H9 (cell line): ENCODE data around the gene SMIM3. TPM values are rescaled to one million over a fixed set of nuclear protein-coding genes. Genes with fewer than 3 reads are reported as not detected.

Source experiments
- DNase-seq: peaks from one replicate; pipeline ENCODE4 v3.0.0-alpha.2; 2017
- H2AFZ ChIP-seq: one replicate; pipeline ENCODE4 v1.6.1; 2013; ENCODE audit warnings: mild to moderate bottlenecking, low read length, control low read depth, moderate library complexity
- H2AK5ac ChIP-seq: 2 replicates; pipeline ENCODE4 v1.6.1; 2013; ENCODE audit warnings: low read length, control low read depth, mixed read lengths; ENCODE audit not compliant: insufficient read length
- H2BK120ac ChIP-seq: one replicate; pipeline ENCODE4 v1.6.1; 2013; ENCODE audit warnings: low read depth, mild to moderate bottlenecking, low read length, control low read depth, inconsistent platforms; ENCODE audit not compliant: poor library complexity, severe bottlenecking
- H2BK12ac ChIP-seq: 2 replicates; pipeline ENCODE4 v1.6.1; 2013; ENCODE audit warnings: low read length, control low read depth, mixed read lengths, low read depth; ENCODE audit not compliant: insufficient read length
- H2BK15ac ChIP-seq: 2 replicates; pipeline ENCODE4 v1.6.1; 2013; ENCODE audit warnings: low read depth, low read length, control low read depth
- H2BK20ac ChIP-seq: one replicate; pipeline ENCODE4 v1.6.1; 2013; ENCODE audit warnings: low read depth, mild to moderate bottlenecking, low read length, control low read depth, inconsistent platforms; ENCODE audit not compliant: poor library complexity, severe bottlenecking
- H2BK5ac ChIP-seq: 2 replicates; pipeline ENCODE4 v1.6.1; 2013; ENCODE audit warnings: low read length, control low read depth, mixed read lengths; ENCODE audit not compliant: insufficient read length
- H3K14ac ChIP-seq: 2 replicates; pipeline ENCODE4 v1.6.1; 2013; ENCODE audit warnings: low read length, control low read depth; ENCODE audit not compliant: insufficient read depth
- H3K18ac ChIP-seq: 2 replicates; pipeline ENCODE4 v1.6.1; 2013; ENCODE audit warnings: low read depth, mild to moderate bottlenecking, mixed read lengths, low read length, control low read depth; ENCODE audit not compliant: insufficient read length
- H3K23ac ChIP-seq: 2 replicates; pipeline ENCODE4 v1.6.1; 2013; ENCODE audit warnings: low read length, control low read depth, mixed read lengths, low read depth; ENCODE audit not compliant: insufficient read length
- H3K23me2 ChIP-seq: 2 replicates; pipeline ENCODE4 v1.6.1; 2013; ENCODE audit warnings: low read depth, mild to moderate bottlenecking, mixed read lengths, low read length, control low read depth; ENCODE audit not compliant: insufficient read length, poor library complexity, severe bottlenecking
- H3K27ac ChIP-seq: 2 replicates; pipeline ENCODE4 v1.5.1; 2013; ENCODE audit warnings: low read length, control low read depth, mixed read lengths, low read depth; ENCODE audit not compliant: insufficient read length
- H3K27me3 ChIP-seq: 2 replicates; pipeline ENCODE4 v1.6.1; 2013; ENCODE audit warnings: low read length, control low read depth, inconsistent platforms; ENCODE audit not compliant: insufficient read depth
- H3K4ac ChIP-seq: 2 replicates; pipeline ENCODE4 v1.6.1; 2013; ENCODE audit warnings: low read depth, mild to moderate bottlenecking, control low read depth, inconsistent platforms, low read length, moderate library complexity
- H3K4me1 ChIP-seq: 2 replicates; pipeline ENCODE4 v1.6.1; 2013; ENCODE audit warnings: low read length, control low read depth, inconsistent platforms; ENCODE audit not compliant: insufficient read depth
- H3K4me2 ChIP-seq: 2 replicates; pipeline ENCODE4 v1.6.1; 2013; ENCODE audit warnings: low read length, control low read depth, mixed read lengths; ENCODE audit not compliant: insufficient read length, insufficient read depth
- H3K56ac ChIP-seq: 2 replicates; pipeline ENCODE4 v1.6.1; 2013; ENCODE audit warnings: low read depth, mild to moderate bottlenecking, mixed read lengths, low read length, control low read depth; ENCODE audit not compliant: insufficient read length
- H3K79me1 ChIP-seq: 2 replicates; pipeline ENCODE4 v1.6.1; 2013; ENCODE audit warnings: low read depth, mild to moderate bottlenecking, moderate library complexity, low read length, control low read depth, inconsistent platforms; ENCODE audit not compliant: insufficient read depth, poor library complexity, severe bottlenecking
- H3K79me2 ChIP-seq: 2 replicates; pipeline ENCODE4 v1.6.1; 2013; ENCODE audit warnings: low read length, control low read depth, inconsistent platforms; ENCODE audit not compliant: insufficient read depth
- H3K9ac ChIP-seq: 2 replicates; pipeline ENCODE4 v1.6.1; 2013; ENCODE audit warnings: low read length, control low read depth, mixed read lengths; ENCODE audit not compliant: insufficient read length; ENCODE audit errors: extremely low read depth
- H3K9me3 ChIP-seq: one replicate; pipeline ENCODE4 v1.6.1; 2013; ENCODE audit warnings: low read depth, low read length, inconsistent platforms; ENCODE audit not compliant: control insufficient read depth
- H3T11ph ChIP-seq: one replicate; pipeline ENCODE4 v1.6.1; 2013; ENCODE audit warnings: mild to moderate bottlenecking, low read length, control low read depth, inconsistent platforms
- H4K20me1 ChIP-seq: one replicate; pipeline ENCODE4 v1.6.1; 2013; ENCODE audit not compliant: control insufficient read depth, insufficient read length, insufficient read depth
- H4K5ac ChIP-seq: 2 replicates; pipeline ENCODE4 v1.6.1; 2013; ENCODE audit warnings: low read depth, mild to moderate bottlenecking, mixed read lengths, low read length, control low read depth; ENCODE audit not compliant: insufficient read length
- H4K8ac ChIP-seq: replicated peaks from 2 replicates; pipeline ENCODE4 v1.6.1; 2013; ENCODE audit warnings: low read length, control low read depth, mixed read lengths, low read depth; ENCODE audit not compliant: insufficient read length
- H4K91ac ChIP-seq: 2 replicates; pipeline ENCODE4 v1.6.1; 2013; ENCODE audit warnings: low read depth, mild to moderate bottlenecking, moderate library complexity, mixed read lengths, low read length, control low read depth; ENCODE audit not compliant: insufficient read length
- H3K27ac Mint-ChIP-seq, 3 experiments: 2 replicates in 2 of 3; 3 replicates in 1 of 3; pipeline ENCODE4 v1.8.0; 2020 to 2021; ENCODE audit warnings: mixed read lengths in 3 of 3, mild to moderate bottlenecking in 1 of 3, moderate library complexity in 1 of 3
- H3K27me3 Mint-ChIP-seq: 2 replicates; pipeline ENCODE4 v1.8.0; 2021; ENCODE audit warnings: low read depth, mild to moderate bottlenecking, moderate library complexity, mixed read lengths
- H3K36me3 Mint-ChIP-seq, 3 experiments: 2 replicates in 2 of 3; 3 replicates in 1 of 3; pipeline ENCODE4 v1.8.0; 2020 to 2021; ENCODE audit warnings: low read depth in 3 of 3, mixed read lengths in 3 of 3; ENCODE audit not compliant: insufficient read depth in 1 of 3
- H3K4me1 Mint-ChIP-seq, 2 experiments: 2 replicates each; pipeline ENCODE4 v1.8.0; 2020; ENCODE audit warnings: mixed read lengths in 2 of 2
- H3K4me3 Mint-ChIP-seq, 2 experiments: 2 replicates in 1 of 2; 3 replicates in 1 of 2; pipeline ENCODE4 v1.8.0; 2020 to 2021; ENCODE audit warnings: mild to moderate bottlenecking in 2 of 2, mixed read lengths in 2 of 2, moderate library complexity in 1 of 2
- H3K9me3 Mint-ChIP-seq, 2 experiments: 2 replicates in 1 of 2; 3 replicates in 1 of 2; pipeline ENCODE4 v1.8.0; 2020; ENCODE audit warnings: mild to moderate bottlenecking in 2 of 2, mixed read lengths in 2 of 2, moderate library complexity in 1 of 2
- WGBS: extraction: QIAGEN DNeasy Blood & Tissue Kit; methylation state at CpG from one replicate; pipeline ENCODE4 v1.1.7; 2013; ENCODE audit warnings: missing lambda C conversion rate, low lambda C conversion rate, mixed read lengths; ENCODE audit not compliant: insufficient read length; ENCODE audit errors: extremely low coverage; 5-methylcytosine and 5-hydroxymethylcytosine counted together
- total RNA-seq: library from RNA; stranded (reverse); gene quantifications from 2 replicates; pipeline ENCODE4 v1.2.1, GENCODE V29; 2021
- TF ChIP-seq, protein P1 (sequence below): fragments of 200-600 bp; sonication (generic); conservative IDR thresholded peaks from 3 replicates; pipeline ENCODE4 v1.8.0; 2021; ENCODE audit warnings: antibody characterized with exemption, mild to moderate bottlenecking

Gene SMIM3
- total RNA-seq, 1 experiment from 2014 or later: 42.0 TPM

DNA sequence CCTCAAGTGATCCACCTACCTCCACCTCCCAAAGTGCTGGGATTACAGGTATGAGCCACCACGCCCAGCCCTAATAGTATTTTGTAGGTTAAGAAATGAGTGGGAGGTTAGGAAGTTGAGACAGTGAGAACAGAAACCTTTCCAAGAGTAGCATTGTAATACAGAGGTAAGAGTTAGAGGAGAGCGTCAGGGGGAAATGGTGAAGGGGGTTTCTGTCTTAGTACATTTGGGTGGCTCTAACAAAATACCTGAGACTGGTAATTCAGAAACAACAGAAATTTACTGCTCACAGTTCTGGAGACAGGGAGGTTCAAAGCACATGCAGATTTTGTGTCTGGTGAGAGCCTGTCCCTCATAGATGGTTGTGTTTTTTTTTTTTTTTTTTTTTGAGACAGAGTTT, 18.8 kb downstream of the SMIM3 start:
- H3K4me3 Mint-ChIP-seq: no peak overlapping the region
- H3K9me3 ChIP-seq: no peaks in the 10 kb centered on the region

More for the DNA sequence above, 18.8 kb downstream of the SMIM3 start:
- Histone ChIP-seq H4K91ac (no peak overlapping the region), H3K4me2 (no peak overlapping the region), H3K56ac (no peak overlapping the region), H3T11ph (no peak overlapping the region), H3K18ac (no peak overlapping the region), H3K14ac (no peak overlapping the region), H4K8ac (no peak overlapping the region), H3K79me2 (no peaks in the 10 kb centered on the region), H3K9ac (no peak overlapping the region), H2BK20ac (no peak overlapping the region), H3K27me3 (no peaks in the 10 kb centered on the region), H3K4ac (no peak overlapping the region), H3K27ac (no peak overlapping the region), H3K4me1 (no peaks in the 10 kb centered on the region), H2AFZ (no peak overlapping the region), H4K5ac (no peak overlapping the region), H2BK120ac (no peak overlapping the region), H4K20me1 (no peaks in the 10 kb centered on the region), H2BK5ac (no peak overlapping the region), H3K23me2 (peaks cover 4% of the 10 kb centered on the region), H2BK12ac (no peak overlapping the region), H2BK15ac (no peak overlapping the region), H3K79me1 (no peaks in the 10 kb centered on the region), H2AK5ac (no peak overlapping the region), H3K23ac (no peak overlapping the region)
- TF ChIP-seq, protein P1, sequence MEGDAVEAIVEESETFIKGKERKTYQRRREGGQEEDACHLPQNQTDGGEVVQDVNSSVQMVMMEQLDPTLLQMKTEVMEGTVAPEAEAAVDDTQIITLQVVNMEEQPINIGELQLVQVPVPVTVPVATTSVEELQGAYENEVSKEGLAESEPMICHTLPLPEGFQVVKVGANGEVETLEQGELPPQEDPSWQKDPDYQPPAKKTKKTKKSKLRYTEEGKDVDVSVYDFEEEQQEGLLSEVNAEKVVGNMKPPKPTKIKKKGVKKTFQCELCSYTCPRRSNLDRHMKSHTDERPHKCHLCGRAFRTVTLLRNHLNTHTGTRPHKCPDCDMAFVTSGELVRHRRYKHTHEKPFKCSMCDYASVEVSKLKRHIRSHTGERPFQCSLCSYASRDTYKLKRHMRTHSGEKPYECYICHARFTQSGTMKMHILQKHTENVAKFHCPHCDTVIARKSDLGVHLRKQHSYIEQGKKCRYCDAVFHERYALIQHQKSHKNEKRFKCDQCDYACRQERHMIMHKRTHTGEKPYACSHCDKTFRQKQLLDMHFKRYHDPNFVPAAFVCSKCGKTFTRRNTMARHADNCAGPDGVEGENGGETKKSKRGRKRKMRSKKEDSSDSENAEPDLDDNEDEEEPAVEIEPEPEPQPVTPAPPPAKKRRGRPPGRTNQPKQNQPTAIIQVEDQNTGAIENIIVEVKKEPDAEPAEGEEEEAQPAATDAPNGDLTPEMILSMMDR: no peak
- peaks cover 20 to 23% of the 10 kb centered on the region in 2 experiments for H3K4me1 Mint-ChIP-seq
- WGBS: no CpG with 5 or more reads among the region's 2 CpGs
- no peak for DNase-seq
- H3K36me3 Mint-ChIP-seq: peaks cover 21 to 32% (median 27%) of the 10 kb centered on the region in 3 experiments; a peak in 6 of 7 replicates
- H3K27me3 Mint-ChIP-seq: no peaks in the 10 kb centered on the region
- peak overlapping the region in 1 of 3 experiments; percentile 3; a peak in 1 of 7 replicates for H3K27ac Mint-ChIP-seq
- H3K9me3 Mint-ChIP-seq: no peaks in the 10 kb centered on the region
